Activated CD4-positive, alpha-beta T cell treated with anti-CD3 and anti-CD28 coated beads, Interleukin-2, amount 50 U/mL, for 48 hours (primary cell): ENCODE data around the gene AP4M1.
A peak's percentile ranks its signal among the peaks of the same experiment; 100 is the strongest.

Experiments used
- DNase-seq, 2 experiments: peaks; one replicate each; pipeline ENCODE4 v3.0.0-alpha.2; 2020

The AP4M1 gene, protein sequence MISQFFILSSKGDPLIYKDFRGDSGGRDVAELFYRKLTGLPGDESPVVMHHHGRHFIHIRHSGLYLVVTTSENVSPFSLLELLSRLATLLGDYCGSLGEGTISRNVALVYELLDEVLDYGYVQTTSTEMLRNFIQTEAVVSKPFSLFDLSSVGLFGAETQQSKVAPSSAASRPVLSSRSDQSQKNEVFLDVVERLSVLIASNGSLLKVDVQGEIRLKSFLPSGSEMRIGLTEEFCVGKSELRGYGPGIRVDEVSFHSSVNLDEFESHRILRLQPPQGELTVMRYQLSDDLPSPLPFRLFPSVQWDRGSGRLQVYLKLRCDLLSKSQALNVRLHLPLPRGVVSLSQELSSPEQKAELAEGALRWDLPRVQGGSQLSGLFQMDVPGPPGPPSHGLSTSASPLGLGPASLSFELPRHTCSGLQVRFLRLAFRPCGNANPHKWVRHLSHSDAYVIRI

GRCh38 chr7:100101016-100101862, at the start of gene AP4M1, which contains the start of gene MCM7:
Gene AP4M1 (plus strand): TSS chr7:100101643. CDS start chr7:100101715, 72 bp downstream.
Gene MCM7 (minus strand): TSS chr7:100101397. CDS start chr7:100101294, 103 bp downstream.
- peak; percentile 98 for DNase-seq

- no peak for DNase-seq
These were observed 48.2 kb upstream of the AP4M1 start for GRCh38 chr7:100053215-100053614.

GRCh38 chr7:100057006-100057405, 44.4 kb upstream of the AP4M1 start:
- DNase-seq: no peak

DNA sequence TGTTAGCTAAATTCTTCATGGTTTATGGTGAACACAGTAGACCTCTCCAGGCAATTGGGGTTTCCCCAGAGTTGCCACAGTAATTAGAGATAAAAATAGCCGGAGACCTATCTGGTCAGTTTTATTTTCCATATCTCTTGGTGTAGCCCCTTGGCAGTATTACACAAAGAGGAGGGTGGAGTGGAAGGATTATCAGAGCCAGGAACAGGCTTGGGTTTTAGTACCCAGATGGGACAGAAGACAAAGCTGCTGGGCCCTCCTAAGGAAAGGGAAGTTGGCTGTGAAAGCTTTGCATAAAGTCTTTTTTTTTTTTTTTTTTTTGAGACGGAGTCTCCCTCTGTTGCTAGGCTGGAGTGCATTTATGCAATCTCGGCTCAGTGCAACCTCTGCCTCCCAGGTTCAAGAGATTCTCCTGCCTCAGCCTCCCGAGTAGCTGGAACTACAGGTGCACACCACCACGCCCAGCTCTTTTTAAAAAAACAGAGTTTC, 42.1 kb upstream of the AP4M1 start:
- no peak for DNase-seq

DNA sequence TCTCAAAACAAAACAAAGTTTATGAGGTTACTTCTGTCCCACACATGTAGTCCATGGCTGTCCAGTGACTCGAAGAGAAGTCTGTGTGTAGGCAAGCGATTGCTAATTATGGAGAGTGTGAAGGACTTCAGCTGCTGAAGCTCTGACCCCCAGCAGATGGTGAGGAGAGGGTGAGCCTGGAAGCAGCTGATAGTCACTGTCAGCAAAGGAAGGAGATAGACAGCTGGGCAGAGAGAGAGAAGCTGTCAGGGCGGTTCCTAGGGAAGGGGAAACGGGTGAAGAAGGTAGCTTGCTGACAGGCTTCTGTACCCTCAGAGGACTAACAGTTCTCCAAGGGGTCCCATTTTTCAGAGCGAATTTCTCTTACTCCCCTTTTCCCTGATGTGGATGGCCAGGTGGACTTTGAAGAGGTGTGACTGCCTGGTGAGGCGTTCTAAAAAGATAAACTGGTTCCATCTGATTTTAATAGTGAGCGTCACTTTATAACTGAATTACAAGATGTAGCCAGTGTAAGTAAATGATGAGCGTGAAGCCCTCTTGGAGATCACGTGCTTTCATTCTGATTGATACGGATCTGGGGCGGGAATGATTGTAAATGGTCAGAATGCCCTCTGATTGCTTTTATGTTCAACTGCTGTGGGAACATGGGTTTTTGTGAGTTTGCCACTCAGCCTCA, 39.8 kb upstream of the AP4M1 start:
- no peak for DNase-seq

- no peak for DNase-seq
These were observed 38.1 kb upstream of the AP4M1 start for GRCh38 chr7:100063376-100063775.

DNA sequence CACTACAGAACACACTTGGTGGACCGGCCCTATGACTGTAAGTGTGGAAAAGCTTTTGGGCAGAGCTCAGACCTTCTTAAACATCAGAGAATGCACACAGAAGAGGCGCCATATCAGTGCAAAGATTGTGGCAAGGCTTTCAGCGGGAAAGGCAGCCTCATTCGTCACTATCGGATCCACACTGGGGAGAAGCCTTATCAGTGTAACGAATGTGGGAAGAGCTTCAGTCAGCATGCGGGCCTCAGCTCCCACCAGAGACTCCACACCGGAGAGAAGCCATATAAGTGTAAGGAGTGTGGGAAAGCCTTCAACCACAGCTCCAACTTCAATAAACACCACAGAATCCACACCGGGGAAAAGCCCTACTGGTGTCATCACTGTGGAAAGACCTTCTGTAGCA, 37.3 kb upstream of the AP4M1 start:
- no peak for DNase-seq

- DNase-seq: no peak
These were observed 35.8 kb upstream of the AP4M1 start for GRCh38 chr7:100065452-100066186.

GRCh38 chr7:100066953-100067352, 34.5 kb upstream of the AP4M1 start:
- no peak for DNase-seq

DNA sequence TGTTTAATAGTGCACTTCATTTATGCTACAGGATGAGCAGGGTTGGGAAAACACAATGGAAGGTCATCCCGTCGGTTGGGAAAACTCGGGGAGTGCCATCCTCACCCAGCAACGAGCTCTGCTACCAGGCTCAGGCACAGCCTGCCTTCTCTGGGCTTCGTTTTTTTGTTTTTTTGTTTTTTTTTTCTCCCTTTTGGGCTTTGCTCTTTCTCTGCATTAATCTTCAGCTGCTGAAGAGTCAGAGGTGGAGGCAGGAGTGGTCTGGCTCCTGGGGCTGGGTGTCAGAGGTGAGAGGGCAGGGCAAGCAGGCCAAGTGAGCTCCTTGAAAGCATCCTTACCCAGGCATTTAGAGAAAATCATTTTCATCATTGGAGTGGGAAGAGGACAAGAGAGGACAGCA, 31.5 kb upstream of the AP4M1 start:
- DNase-seq: no peak

- DNase-seq: no peak
These were observed 30.3 kb upstream of the AP4M1 start for GRCh38 chr7:100071018-100071723.

- DNase-seq: no peak
These were observed 29.0 kb upstream of the AP4M1 start for GRCh38 chr7:100072462-100072861.

DNA sequence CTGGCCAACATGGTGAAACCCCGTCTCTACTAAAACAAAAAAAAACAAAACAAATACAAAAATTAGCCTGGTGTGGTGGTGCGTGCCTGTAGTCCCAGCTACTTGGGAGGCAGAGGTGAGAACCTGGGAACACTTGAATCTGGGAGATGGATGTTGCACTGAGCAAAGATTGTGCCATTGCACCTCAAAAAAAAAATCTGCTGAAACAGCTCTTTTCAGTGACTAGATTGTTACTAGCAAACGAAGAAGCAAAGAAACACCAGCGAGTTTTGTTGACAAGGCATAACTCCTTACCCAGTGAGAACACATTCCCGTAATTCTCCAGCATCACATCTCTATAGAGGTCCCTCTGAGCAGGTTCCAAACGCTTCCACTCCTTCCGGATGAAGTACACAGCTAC, 26.6 kb upstream of the AP4M1 start:
- DNase-seq: no peak

- no peak for DNase-seq
These were observed 26.0 kb upstream of the AP4M1 start for GRCh38 chr7:100075418-100075817.

DNA sequence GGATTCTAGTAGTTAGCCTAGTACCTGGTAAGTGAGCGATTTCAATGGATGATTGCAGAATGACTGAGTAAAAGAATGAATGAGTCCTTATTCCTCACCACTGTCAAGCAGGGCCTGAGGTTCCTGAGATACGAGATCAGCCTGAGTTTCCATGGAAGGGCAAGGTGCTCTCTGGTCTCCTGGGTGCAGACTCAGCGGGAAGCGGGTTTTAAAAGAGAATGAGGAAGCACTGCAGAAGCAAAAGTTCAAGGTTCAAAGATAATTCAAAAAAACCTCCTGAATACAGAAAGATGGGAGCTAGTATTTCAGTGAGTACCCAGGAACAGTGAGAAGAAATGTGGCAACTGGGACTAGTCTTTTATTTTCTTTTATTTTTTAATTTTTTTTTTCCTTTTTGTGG, 24.2 kb upstream of the AP4M1 start:
- DNase-seq: no peak

GRCh38 chr7:100079024-100079560, 22.4 kb upstream of the AP4M1 start:
- DNase-seq: no peak

DNA sequence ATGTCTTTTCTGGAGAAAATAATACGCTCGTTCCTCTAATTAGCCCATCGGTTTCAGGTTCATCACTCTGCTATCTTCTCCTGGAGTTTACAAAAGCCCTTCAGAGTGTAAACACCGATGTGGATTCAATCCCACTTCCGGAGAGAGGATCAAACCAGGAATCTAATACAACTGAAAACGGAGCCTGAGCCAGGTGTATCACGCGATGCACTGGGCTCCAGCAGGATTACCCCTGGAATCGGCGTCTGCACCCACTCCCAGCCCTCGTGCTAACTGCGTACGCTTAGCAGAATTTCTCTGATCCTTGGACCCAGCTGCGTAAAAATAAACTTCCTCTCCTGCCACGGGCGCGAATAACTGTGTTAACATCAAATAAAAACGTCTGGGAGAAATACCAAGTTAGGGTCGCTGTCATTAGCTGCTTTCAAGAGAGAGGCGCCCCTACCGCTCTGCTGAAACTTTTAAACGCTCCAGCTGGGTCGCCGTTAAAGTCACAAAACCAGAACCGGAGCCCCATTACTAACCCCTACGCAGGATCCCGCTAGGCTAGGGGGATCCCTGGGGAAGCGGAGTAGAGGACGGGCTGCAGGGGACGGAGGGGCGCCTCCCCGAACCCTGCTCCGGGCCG, 20.4 kb upstream of the AP4M1 start:
- no peak for DNase-seq

DNA sequence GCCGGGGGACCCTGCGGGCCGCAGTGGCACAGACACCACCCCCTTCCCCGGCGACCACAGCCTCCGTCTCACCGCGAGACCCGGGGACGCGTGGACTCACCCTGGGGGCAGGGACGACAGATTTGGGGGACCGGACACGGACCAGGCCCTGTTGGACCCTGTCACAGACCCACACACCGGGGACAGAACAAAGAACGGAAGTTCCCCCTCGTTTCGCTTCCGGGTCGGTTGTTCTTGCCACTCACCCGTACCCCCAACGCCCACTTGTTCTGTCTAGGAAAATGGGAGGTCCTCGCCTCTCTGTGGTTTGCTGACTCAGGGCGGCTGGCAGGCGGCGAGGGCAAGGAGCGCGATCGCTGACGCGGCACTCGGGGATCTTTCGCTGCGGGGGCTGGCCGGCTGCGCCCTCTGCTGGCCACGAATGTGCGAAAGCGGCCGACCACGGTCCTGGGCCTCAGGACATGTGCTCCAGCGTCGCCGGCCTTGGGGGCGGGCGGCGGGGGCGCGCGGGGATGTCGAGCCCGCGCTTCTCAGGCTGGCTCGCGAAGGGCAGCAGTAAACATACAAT, 19.8 kb upstream of the AP4M1 start, which contains the start of gene ZNF3:
Gene ZNF3 (minus strand): TSS at position 189 of the 568 bp plus-strand sequence. CDS start 4,366 bp downstream, outside the sequence.
- peak; percentile 97 to 98 for DNase-seq

GRCh38 chr7:100082978-100083377, 18.5 kb upstream of the AP4M1 start:
- no peak for DNase-seq

DNA sequence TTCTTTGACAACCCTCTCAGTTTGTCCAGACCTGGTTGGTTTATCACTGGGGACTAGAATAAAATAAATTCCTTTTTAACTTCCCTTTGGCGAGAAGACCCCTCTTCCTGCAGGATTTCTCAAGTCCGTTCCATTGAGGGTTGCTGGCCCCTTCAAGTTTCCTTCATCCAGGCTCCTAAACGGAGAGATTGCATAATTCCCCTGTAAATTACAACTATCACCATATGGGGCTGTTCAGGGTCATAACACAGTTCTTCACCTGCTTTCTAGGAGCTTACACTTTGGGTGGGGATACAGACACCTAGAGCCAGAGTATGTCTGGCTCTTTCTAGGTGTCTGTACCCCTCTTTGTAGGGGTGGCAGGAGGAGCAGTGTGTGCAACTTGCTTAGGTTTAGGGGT, 15.9 kb upstream of the AP4M1 start:
- DNase-seq: no peak
